Breast epithelium (tissue), 3 donors: ENCODE data around the gene UCP2.

Experiments used
- POLR2A ChIP-seq: fragments of 450-650 bp; IDR thresholded peaks from one replicate; pipeline ENCODE4 v1.6.1; 2016; ENCODE audit warnings: antibody characterized with exemption, mild to moderate bottlenecking, moderate library complexity
- POLR2AphosphoS5 ChIP-seq, 3 donors: sonication (generic); formaldehyde crosslinking; IDR thresholded peaks; one replicate each; pipeline ENCODE4 v1.6.1; 2017; ENCODE audit warnings: antibody characterized with exemption in 3 of 3
- TF ChIP-seq, protein P1 (sequence below), 3 donors: fragments of 450-650 bp; IDR thresholded peaks; one replicate each; pipeline ENCODE4 v1.5.1; 2016 to 2017; ENCODE audit warnings: antibody characterized with exemption in 3 of 3, mild to moderate bottlenecking in 3 of 3, moderate library complexity in 3 of 3

DNA sequence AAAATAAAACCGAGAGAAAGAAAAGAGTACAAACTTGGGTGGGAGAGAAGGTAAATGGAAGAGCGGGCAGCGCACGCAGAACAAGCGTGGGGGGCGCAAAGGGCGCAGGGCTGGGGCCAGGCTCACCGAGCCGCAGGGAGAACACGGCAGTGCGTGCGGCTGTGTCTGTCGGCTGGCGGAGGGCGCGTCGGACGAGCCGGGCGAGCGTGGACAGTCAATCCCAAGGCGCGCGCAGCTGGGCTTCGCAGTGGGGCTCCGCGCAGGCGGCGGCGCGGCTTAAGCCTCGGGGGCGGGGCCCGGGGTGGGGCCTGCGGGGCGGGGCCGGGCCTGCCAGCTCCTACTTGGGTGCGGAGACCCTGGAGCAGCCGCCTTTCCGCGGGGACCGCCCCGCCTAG lies at the start of gene UCP2:
- TF ChIP-seq POLR2A = no peak
- TF ChIP-seq, protein P1, sequence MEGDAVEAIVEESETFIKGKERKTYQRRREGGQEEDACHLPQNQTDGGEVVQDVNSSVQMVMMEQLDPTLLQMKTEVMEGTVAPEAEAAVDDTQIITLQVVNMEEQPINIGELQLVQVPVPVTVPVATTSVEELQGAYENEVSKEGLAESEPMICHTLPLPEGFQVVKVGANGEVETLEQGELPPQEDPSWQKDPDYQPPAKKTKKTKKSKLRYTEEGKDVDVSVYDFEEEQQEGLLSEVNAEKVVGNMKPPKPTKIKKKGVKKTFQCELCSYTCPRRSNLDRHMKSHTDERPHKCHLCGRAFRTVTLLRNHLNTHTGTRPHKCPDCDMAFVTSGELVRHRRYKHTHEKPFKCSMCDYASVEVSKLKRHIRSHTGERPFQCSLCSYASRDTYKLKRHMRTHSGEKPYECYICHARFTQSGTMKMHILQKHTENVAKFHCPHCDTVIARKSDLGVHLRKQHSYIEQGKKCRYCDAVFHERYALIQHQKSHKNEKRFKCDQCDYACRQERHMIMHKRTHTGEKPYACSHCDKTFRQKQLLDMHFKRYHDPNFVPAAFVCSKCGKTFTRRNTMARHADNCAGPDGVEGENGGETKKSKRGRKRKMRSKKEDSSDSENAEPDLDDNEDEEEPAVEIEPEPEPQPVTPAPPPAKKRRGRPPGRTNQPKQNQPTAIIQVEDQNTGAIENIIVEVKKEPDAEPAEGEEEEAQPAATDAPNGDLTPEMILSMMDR (IDR thresholded peaks at IDR 0.05) = no peak
- TF ChIP-seq POLR2AphosphoS5 (IDR thresholded peaks at IDR 0.05) = no peak
